Stimulated activated CD4-positive, alpha-beta T cell treated with anti-CD3 and anti-CD28 coated beads, Interleukin-15, amount 100 ng/mL, for 1 hour (primary cell): ENCODE measurements around the gene FSIP1.

Experiments used
- DNase-seq, 2 donors: peaks; one replicate each; pipeline ENCODE4 v3.0.0-alpha.2; 2020; ENCODE audit warnings: low read depth in 1 of 2, low spot score in 1 of 2

Gene FSIP1

DNA sequence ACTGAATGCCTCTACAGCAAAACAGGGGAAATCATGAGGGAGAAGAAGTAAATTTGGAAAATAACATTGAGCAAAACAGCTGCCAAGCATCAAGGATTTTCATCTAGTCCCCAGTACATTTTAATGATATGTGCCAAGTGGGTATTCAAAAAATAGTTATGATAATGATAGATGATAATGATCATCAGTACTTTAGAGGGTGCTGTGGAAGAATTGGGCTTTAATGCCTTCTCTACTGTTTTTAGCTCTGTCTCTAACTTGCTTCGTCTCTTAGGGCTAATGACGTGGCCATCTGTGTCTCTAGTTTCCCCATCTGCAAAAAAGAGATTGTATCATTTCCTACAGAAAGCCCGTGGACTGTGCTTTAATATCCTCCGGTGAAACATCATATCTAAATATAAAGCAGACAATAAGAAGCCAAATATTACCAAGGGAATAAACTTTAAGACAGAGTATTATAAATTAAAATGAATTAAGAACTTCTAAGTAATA is 10.2 kb upstream of the FSIP1 start:
- no peak for DNase-seq

DNA sequence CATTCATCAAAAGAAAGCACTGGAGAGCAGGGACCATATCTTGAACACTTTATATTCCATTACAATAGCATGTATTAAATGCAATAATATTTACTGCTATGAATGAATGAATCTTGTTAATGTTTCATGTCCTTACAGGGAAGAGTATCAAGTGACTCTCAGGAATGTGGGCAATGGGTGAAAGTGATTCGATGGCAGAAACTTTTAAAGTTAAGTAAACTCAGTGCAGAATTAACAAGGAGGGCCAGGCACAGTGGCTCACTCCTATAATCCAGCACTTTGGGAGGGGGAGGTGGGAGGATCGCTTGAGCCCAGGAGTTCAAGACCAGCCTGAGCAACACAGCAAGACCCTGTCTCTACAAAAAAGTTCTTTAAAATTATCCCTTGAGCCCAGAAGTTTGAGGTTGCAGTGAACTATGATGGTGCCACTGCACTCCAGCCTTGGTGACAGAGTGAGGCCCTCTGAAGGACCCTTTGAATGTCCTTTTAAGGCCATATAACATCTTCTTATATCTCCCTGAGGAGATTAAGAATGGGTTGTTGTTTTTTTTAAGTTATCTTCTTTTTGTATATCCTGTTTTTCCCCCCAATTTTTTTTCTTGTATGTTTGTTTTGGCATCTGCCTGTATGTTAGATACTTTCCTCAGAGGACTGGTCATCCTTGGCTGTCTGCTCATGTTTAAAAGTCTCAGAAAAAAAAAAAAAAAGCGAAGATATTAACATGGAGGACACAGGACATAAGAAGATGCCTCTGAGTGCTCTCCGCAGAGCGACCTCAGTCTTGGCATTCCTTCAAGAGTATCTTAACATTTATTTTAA is 9.6 kb upstream of the FSIP1 start:
- no peak for DNase-seq

- no peak for DNase-seq
Measured at GRCh38 chr15:39789736-39790135, 7.1 kb upstream of the FSIP1 start.

DNA sequence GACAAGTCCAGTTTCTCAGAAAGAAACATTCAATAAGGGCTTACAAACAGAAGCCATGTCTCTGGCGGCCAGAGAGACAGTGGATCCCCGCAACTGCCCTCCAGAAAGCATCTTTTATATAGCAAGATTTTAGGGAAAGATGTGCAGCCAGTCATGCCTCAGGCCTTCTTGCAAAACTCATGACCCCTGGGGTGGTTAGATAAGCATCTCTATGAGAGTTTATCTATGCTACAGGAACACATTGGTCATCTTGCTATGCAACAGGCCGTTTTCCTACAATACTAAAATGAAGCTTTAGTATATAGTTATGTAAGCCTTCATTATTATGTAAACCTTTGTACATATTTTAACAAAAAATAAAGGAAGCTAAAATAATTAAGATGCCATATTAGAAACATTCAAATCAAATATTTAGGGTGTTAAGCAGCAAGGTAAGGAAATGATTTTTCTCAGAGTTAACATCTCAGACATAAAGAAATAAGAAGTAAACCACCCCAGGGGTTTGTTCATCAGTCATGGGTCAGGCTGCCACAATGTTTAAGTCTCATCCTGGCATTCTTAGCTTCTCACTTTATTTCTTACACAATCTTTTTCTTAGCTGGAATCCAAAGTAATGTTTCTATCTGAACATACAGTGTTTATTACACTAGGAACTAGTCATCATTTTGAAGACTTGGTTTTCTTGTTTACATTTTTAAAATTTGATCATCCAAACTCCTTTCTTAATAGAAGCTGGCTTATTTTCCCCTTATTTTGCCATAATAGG is 6.3 kb upstream of the FSIP1 start:
- DNase-seq: no peak

DNA sequence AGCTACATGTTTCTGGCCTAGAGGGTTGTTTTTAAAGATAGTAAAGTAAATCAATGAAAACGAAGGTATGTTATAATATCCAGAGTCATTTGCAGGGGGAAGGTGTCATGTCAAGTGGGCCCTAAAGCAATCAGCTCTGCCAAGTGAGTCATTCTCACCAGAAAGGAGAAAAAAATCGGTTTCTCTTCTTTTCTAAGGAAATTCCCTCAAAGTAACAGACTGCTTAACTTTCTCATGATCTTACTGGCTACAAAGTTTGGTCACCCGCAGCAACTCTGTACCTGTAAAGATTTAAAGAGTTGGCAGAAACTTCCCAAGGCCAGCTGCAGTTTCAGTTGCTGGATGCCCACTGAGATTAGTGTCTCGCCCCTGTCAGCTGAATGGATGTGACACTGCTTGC is 5.5 kb upstream of the FSIP1 start:
- DNase-seq: no peak

GRCh38 chr15:39787479-39787878 is 4.8 kb upstream of the FSIP1 start:
- no peak for DNase-seq

GRCh38 chr15:39786447-39787056 is 3.9 kb upstream of the FSIP1 start:
- no peak for DNase-seq

DNA sequence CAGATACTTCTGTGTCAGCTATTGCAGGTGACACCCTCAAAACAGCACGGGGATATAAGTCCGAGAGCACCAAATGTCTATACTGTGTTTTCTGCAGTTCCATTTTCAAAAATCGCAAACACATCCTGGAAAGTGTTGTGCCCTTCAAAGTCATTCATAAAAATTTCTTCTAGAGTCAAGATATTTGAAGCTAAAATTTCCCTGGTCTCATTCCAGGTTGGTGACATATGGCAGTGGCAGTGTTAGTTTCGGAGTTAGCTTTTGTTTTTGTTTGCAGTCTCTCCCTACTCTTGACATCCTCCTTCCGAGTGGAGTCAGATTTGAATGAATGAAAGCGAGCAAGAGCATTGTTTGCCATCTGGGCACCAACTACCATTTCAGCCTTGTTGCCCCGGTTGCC is 3.2 kb upstream of the FSIP1 start:
- no peak for DNase-seq

- DNase-seq: no peak
Measured at GRCh38 chr15:39785139-39785538, 2.5 kb upstream of the FSIP1 start.

DNA sequence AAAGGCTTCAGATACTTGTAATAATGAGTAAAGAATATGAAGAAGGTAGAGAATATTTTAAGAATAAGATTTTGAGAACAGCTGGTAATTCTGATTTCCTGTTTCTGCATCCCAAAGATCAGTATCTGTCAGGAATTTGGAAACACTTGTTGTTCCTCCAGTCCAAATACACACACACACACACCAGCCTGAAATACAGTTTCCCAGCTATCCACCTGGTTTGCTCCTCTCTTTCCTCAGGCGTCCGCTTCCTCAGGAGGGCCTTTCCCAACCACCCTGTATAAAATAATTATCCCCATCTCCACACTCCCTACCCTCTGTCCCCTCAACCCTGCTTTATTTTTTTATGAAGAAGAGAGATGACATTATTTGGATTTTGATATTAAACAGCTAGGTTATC is 2.0 kb upstream of the FSIP1 start:
- DNase-seq: no peak

DNA sequence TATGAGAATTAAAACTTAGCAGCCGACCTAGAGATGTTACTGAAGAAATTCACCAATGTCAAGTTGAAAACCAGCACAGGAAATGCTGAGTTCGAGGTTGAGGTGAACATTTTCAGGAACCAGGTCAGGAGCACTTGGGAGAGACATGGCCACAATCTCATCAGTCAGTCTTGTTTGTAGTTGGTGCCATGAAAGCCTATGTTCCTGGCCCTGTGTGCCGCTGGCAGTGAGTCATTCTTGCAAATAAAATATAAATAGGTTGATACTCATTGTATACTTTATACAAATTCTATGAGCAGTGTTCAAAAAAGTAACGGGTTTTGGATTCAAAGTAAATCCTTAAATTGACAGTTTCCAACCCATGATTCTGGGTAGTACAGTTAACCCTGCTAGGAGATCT is 1.5 kb upstream of the FSIP1 start:
- no peak for DNase-seq

DNA sequence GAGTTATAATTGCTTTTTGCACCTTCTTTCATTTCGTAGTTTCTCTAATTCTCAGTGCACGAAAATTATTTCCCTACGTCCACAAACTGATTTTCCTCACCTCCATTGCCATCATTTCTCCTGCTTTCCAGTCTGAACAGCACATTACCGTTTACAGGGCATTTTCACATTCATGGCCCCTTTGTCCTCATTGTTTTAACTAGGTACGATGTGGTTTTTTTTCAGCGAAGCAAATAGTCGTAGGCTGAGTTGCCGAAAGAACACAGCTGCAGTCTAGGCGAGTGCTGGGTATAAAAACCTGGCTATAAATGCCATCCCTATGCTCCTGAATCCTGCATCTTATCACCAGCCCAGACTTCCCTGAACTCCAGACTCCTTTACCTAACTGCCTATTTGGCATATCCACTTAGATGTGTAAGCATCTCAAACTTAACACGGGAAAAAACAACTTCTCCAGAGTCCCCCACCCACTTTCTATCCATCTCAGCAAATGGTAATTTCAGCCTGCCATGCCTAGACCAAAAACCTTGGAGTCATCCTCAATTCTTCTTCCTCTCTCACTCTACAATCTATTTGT is 691 bp upstream of the FSIP1 start:
- DNase-seq: no peak

DNA sequence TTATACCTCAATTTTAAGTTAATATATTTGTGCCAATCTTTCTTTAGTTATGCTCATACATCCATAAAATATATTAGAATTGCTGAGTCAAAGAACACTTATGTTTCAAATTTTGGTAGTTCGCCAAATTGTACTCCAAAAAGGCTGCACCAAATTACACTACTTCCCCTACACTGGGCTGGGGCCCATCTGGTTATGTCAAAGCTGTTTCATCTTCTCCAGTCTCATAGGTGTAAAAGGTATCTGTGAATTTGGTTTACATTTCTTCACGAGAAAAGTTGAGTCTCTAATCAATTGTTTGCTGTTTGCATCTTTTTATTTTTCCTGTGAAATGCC is 706 bp downstream of the FSIP1 start:
- no peak for DNase-seq

DNA sequence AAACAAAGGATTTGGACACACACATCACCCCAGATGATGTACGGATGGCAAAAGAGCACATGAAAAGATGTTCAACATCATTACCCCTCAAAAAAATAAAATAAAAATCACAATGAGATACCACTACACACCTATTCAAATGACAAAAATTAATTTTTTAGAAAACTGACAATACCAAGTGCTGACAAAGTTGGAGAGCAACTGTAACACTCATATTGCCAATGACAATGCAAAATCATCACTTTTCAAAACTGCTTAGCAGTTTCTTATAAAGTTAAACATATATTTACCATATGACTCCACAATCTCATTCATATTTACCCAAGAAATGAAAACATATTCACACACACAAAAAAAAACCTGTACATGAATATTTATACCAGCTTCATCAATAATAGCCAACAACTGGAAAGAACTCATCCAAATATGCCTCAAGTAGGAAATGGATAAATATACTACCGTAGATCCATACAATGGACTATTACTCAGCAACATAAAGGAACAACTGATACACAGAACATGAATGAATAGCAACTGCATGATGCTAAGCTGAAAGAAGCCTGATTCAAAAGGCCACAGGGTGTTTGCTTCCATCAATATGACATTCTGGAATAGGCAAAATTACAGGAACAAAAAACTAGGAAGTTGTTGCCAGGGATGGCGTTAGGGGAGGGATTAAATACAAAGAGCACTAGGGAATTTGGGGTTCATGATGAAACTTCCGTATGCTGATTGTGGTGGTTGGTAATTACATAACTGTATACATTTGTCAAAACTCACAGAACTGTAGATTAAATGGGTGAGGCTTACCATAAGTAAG is 1.3 kb downstream of the FSIP1 start:
- DNase-seq: no peak

GRCh38 chr15:39778021-39778420 is 4.6 kb downstream of the FSIP1 start:
- no peak for DNase-seq

GRCh38 chr15:39777496-39777895 is 5.1 kb downstream of the FSIP1 start:
- no peak for DNase-seq

- no peak for DNase-seq
Measured at GRCh38 chr15:39776068-39776467, 6.6 kb downstream of the FSIP1 start.

GRCh38 chr15:39774688-39775267 is 7.9 kb downstream of the FSIP1 start:
- no peak for DNase-seq

GRCh38 chr15:39770748-39771689 is 11.6 kb downstream of the FSIP1 start:
- no peak for DNase-seq
